ENCODE results near the gene TANC1.

DNA sequence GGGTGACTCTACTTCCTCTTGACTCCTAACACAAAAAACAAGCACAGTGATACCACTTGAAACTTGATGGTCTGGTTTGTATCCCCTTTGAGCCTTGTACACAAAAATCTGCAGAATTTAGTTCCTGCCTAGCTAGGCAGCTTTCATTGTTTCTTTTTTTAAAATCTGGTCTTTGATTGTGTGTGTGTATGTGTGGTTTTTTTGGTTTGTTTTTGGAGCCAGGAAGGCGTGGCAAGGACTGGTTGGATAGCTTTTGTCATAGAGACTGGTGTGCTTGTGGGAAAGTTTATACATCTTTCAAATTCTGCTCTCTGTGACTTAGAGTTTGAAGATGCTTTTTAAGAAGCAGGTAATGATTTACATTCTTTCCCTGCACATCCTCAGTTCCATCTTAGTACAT, 127.4 kb downstream of the TANC1 start:
- TF ChIP-seq, protein P1, sequence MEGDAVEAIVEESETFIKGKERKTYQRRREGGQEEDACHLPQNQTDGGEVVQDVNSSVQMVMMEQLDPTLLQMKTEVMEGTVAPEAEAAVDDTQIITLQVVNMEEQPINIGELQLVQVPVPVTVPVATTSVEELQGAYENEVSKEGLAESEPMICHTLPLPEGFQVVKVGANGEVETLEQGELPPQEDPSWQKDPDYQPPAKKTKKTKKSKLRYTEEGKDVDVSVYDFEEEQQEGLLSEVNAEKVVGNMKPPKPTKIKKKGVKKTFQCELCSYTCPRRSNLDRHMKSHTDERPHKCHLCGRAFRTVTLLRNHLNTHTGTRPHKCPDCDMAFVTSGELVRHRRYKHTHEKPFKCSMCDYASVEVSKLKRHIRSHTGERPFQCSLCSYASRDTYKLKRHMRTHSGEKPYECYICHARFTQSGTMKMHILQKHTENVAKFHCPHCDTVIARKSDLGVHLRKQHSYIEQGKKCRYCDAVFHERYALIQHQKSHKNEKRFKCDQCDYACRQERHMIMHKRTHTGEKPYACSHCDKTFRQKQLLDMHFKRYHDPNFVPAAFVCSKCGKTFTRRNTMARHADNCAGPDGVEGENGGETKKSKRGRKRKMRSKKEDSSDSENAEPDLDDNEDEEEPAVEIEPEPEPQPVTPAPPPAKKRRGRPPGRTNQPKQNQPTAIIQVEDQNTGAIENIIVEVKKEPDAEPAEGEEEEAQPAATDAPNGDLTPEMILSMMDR (conservative IDR thresholded peaks at IDR 0.05 in 1 of 2, IDR thresholded peaks at IDR 0.05 in 1 of 2; ENCODE audit: extremely low read depth in 1 of 2, insufficient read depth in 1 of 2, low read depth in 1 of 2, low read length in 2 of 2) = no peak
- TF ChIP-seq EZH2 (IDR thresholded peaks at IDR 0.05; ENCODE audit: borderline replicate concordance, low read length) = no peak
